Loucy (cell line): Measurements from ENCODE around the gene WBP2.

Experiments used
- EZH2phosphoT487 ChIP-seq: fragments of 200-600 bp; IDR thresholded peaks from 2 replicates; pipeline ENCODE4 v1.6.1; 2018; ENCODE audit warnings: antibody characterized with exemption, mild to moderate bottlenecking, moderate library complexity, borderline replicate concordance
- TF ChIP-seq, protein P1 (sequence below): fragments of 200-600 bp; sonication (generic); conservative IDR thresholded peaks from 2 replicates; pipeline ENCODE4 v1.5.1; 2014; ENCODE audit warnings: mild to moderate bottlenecking, antibody characterized with exemption, low read length

DNA sequence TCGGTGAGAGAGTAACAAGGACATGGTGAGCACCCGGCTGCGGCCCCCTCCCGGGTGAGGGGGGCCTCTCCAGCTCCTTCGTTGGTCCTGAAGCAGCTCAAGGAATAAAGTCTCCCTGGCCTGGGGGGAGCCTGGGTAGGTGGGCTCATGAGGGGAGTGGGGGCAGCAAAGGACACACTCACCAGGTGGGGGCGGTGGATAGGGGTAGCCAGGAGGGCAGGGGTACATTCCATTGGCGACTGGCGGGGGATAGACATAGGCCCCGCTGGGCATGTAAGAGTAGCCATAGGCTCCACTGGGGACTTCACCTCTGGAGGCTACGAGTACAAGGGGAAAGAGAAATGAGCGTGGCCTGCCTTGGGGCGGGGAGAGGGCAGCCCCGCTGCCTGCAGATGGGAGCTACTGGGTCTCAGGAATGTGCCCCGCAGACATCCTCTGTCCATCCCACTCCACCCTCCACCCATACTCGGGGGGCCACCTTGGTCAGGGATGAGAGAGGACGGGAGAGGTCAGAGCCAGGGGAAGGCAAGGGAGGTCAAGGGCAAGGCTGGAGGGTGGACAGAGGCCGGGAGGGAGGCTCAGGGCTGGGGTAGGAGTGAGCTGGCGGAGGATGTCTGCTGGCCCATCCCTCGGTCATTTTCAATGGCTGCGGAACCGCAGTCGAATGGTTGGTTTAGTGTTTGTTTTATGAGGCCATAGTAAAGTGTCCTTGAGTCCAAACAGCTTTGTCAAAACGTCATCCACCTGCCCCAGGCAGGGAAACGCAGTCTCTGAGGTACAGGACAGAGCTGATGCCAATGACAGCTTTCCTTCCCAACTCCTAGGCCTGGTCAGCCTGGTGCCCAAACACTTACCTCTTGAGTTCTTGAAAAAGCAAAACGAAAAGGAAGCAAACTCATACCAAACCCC lies 7.3 kb downstream of the WBP2 start:
- TF ChIP-seq, protein P1, sequence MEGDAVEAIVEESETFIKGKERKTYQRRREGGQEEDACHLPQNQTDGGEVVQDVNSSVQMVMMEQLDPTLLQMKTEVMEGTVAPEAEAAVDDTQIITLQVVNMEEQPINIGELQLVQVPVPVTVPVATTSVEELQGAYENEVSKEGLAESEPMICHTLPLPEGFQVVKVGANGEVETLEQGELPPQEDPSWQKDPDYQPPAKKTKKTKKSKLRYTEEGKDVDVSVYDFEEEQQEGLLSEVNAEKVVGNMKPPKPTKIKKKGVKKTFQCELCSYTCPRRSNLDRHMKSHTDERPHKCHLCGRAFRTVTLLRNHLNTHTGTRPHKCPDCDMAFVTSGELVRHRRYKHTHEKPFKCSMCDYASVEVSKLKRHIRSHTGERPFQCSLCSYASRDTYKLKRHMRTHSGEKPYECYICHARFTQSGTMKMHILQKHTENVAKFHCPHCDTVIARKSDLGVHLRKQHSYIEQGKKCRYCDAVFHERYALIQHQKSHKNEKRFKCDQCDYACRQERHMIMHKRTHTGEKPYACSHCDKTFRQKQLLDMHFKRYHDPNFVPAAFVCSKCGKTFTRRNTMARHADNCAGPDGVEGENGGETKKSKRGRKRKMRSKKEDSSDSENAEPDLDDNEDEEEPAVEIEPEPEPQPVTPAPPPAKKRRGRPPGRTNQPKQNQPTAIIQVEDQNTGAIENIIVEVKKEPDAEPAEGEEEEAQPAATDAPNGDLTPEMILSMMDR: no peak
- no peak for TF ChIP-seq EZH2phosphoT487
